Measurements from ENCODE around the gene MT1A. TPM values are rescaled to one million over a fixed set of nuclear protein-coding genes. Genes with fewer than 3 reads are reported as not detected.

Gene MT1A
- total RNA-seq, 1 donor from 2014 or later = 62.4 TPM

DNA sequence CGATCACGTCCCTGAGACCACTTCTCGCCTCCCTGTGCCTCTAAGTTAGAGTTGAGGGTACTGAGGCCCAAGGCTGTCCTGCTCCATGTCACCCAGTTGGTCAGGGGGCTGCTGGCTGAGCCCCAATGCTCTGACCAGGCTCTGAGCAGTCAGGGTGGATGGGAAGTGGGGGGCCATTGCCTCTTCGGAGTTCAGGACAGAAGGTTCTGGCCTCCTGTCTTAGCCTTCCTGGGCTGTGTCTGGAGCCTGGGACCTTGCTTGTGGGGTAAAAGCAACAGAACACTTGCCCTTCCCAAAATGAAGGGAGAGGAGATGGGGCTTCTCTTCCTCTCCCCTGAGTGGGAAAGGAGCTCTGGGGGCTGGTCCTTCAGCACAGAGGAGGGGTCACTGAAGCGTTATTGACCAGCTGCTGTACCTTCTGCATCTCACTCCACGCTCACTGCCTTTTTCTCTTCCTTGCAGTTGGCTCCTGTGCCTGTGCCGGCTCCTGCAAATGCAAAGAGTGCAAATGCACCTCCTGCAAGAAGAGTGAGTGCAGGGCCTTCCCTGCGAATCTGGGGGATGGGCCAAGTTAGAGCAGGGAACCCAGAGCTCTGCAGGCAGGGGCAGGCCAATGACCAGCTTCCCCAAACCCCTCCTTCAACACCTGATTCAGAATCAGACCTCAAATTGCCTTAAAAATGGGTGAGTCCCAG is 44.4 kb downstream of the MT1A start:
- no peak for DNase-seq (ENCODE audit: low read depth)
- TF ChIP-seq, protein P1, sequence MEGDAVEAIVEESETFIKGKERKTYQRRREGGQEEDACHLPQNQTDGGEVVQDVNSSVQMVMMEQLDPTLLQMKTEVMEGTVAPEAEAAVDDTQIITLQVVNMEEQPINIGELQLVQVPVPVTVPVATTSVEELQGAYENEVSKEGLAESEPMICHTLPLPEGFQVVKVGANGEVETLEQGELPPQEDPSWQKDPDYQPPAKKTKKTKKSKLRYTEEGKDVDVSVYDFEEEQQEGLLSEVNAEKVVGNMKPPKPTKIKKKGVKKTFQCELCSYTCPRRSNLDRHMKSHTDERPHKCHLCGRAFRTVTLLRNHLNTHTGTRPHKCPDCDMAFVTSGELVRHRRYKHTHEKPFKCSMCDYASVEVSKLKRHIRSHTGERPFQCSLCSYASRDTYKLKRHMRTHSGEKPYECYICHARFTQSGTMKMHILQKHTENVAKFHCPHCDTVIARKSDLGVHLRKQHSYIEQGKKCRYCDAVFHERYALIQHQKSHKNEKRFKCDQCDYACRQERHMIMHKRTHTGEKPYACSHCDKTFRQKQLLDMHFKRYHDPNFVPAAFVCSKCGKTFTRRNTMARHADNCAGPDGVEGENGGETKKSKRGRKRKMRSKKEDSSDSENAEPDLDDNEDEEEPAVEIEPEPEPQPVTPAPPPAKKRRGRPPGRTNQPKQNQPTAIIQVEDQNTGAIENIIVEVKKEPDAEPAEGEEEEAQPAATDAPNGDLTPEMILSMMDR (conservative IDR thresholded peaks at IDR 0.05; ENCODE audit: low read depth, low read length) = no peak
- H3K4me3 ChIP-seq (ENCODE audit: low read depth, low read length) = peak overlapping the region; percentile 97

DNA sequence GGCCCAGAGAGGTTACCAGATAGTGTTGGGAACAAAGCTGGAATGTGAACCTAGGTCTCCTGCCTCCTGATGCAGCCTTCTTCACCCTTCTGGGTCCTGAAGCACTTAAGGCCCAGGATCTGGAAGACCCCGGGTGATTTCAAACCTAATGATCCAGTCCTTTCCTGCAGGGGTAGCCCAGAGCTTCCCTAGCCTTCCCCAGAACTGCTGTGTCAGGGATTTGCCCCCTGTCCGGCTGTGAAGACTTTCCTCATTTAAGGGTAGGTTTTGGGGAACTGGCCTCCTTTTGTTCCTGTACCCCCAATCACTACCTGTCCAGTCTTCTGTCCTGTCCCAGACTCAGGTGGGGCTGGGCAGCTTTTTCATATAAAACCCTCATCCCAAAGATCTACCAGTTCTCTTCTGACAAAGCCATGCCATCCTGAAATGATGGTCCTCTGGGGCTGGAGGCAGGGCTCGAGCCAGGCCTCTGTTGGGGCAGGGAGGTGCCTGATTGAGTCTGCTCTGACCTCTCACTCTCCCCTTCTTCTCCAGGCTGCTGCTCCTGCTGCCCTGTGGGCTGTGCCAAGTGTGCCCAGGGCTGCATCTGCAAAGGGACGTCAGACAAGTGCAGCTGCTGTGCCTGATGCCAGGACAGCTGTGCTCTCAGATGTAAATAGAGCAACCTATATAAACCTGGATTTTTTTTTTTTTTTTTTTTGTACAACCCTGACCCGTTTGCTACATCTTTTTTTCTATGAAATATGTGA is 45.1 kb downstream of the MT1A start:
- H3K4me3 ChIP-seq (ENCODE audit: low read depth, low read length) = peak overlapping the region; percentile 97
- TF ChIP-seq, protein P1 (conservative IDR thresholded peaks at IDR 0.05; ENCODE audit: low read depth, low read length) = no peak

DNA sequence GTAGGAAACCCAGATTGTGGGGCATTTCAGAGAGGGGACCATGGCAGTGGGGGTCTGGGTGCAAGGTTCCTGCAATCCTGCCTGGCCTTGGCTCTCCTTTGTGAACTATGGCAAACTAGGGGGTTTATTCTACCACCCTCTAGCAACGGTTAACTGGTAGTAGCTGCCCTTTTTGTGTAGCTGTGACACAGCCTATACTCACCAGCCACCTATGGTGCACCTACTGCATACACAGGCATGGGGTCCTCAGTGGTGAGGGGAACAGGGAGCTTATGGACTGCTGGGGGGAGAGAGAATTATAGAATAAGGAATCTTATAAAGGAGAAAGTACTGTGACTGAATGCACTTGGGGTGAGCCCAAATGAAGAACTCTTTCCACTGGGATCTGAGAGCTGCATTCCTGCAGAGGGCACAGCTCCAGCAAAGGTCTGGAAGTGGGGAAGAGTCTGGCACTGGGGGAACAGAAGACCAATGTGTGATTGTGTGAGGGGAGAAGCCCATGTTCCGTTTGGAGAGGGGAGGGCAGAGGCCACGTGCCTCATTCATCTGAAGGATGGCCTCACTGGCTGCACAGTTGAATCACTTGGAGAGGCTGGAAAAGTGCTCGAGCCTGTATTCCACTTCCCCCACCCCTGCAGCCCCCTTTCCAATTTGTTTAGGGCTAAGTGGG is 45.9 kb downstream of the MT1A start:
- TF ChIP-seq, protein P1 (conservative IDR thresholded peaks at IDR 0.05; ENCODE audit: low read depth, low read length) = no peak
- H3K4me3 ChIP-seq (ENCODE audit: low read depth, low read length) = peak overlapping the region; percentile 97
- no peak for DNase-seq (ENCODE audit: low read depth)

More for the DNA sequence above, 45.1 kb downstream of the MT1A start:
- no peak for DNase-seq (ENCODE audit: low read depth)

DNA sequence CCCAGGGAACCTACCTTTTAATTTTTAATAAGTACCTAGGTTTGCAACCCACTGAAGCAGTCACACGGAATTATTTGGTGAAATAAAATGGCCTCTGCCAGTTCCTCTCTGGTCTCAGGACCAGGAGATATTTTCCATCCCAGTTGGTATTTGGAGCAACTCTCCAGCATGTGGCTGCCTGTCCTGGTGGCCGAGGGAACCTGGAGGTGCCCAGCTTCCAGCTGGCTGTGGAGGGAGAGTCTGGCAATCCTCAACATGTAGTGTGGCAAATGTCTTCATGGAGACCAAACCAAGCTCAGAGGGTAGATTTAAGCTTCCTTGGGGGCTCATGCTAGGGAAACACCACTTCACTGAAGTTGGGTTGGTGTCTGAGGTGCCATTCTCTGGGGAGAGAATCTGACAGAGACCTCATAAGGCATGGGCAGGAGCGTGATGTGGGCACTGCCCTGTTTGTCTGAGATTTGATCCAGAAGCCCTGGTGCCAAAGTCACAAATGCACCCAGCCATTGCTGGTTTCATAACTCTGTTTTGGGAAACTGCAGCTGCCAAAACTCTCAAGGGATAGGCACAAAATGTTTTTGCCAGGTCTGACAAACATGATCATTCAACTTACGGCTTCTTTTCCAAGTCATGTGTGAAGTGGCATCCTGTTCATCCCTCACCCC is 46.6 kb downstream of the MT1A start:
- H3K4me3 ChIP-seq (ENCODE audit: low read depth, low read length) = peak overlapping the region; percentile 97
- DNase-seq (ENCODE audit: low read depth) = no peak
- TF ChIP-seq, protein P1 (conservative IDR thresholded peaks at IDR 0.05; ENCODE audit: low read depth, low read length) = no peak

DNA sequence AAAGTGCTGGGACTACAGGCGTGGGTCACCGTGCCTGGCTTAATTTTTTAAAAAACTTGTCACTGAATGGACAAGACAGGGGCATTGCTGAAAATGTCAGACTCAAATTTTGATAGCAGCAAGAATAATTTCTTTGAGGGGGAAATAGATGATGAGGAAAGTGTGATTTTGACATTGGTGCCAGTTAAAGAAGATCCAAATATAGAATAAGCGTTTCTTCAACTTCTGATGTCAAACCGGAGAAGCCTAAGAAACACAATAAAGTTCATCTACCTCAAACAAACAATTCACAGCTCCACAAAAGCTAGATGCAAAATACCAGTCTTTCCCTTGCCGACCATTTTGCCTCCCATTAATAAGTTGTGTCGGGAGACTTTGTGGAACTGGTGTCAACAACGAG is 48.3 kb downstream of the MT1A start:
- H3K4me3 ChIP-seq (ENCODE audit: low read depth, low read length) = no peak overlapping the region
- TF ChIP-seq, protein P1 (conservative IDR thresholded peaks at IDR 0.05; ENCODE audit: low read depth, low read length) = no peak
- no peak for DNase-seq (ENCODE audit: low read depth)

DNA sequence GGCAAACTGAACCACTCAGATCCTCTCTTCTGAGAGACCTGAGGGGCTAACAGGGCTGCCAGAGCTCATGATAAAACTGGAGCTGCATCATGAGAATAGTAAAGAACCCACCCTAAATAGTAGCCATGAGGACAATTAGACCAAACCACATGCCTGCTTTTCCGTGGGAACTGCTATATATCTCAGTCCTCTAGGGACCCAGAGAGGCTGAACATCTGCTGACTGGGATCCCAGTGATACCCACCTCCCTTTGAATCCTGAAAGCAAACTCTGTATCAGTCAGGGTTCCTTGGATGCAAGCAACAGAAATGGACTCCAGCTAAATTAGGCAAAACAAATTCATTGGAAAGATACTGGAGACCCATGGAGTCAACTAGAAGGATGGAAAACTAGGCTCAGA is 50.3 kb downstream of the MT1A start:
- no peak overlapping the region for H3K4me3 ChIP-seq (ENCODE audit: low read depth, low read length)
- DNase-seq (ENCODE audit: low read depth) = no peak
- TF ChIP-seq, protein P1 (conservative IDR thresholded peaks at IDR 0.05; ENCODE audit: low read depth, low read length) = no peak

Data from epithelial cell of proximal tubule (primary cell).